CD4-positive, alpha-beta T cell treated with Interleukin-4 for 1 hour (primary cell): ENCODE results near the gene ALX4.

Source experiments
- DNase-seq, 2 donors: peaks; one replicate each; pipeline ENCODE4 v3.0.0-alpha.2; 2020 to 2022

Gene ALX4

DNA sequence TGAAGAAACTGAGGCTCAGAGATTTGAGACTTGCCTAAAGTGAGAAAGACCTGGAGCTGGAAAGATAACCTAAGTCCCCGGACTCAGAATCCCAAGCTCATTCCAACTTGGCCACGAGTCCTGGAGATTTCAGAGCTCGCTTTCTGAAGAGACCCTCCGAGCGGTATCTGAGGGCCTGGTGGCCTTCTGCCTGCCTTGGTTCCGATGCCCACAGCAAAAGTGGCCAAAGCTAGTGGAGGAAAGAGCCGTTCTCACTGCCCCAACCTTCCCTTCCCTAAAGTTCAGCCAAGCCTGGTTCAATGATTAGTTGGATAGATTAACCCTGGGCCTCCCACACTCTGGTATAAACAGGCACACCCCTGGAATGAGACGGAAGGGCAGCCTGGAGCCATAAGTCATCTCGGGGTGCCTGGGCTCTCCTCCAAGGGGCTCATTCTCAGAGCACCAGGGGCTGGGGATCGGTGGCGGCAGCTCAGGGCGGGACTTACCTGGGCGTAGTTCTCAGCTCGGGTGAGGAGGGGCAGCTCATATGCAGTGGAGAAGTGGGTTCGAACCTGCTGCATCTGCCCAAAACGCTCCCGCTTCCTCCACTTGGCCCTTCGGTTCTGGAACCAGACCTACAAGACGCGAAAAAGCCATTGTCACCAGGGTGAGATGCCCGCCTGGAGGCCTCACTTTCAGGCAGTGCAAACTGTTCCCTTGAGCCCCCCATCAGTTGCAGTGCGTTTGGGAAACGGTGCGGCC lies 42.8 kb downstream of the ALX4 start:
- DNase-seq = no peak

DNA sequence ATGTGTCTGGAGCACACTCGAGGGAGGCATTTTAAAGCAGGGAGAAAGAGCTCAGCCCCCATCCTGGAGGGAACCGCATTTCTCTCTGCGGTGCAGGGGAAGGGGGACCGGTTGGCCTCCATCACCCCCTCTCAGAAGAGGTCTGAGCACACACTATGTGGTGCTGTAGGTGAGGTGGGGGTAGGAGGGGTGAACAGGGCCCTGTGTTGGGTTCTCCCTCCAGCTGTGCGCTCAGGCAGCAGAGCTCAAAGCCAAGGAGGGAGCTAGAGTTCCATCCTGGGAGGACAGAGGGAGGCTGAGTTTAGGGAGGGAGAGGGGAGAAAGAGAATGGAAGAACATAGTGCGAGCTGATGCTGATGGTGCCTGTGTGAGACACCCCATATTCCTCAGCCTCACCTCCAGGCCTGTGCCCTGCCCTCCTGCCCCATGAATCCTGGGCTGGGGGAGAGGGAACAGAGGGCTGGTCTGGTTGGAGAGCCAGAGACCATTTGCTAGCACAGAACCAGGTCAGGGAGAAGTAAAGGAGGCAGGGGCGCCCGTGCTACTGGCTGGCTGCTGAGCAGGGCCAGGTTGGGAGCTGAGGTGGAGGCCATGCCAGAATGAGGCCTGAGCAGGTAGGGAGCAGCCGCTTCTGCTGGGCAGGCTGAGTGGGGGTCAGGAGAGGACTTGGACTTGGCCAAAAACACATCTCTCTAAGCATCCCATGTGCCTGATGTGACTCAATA lies 43.7 kb downstream of the ALX4 start:
- no peak for DNase-seq

DNA sequence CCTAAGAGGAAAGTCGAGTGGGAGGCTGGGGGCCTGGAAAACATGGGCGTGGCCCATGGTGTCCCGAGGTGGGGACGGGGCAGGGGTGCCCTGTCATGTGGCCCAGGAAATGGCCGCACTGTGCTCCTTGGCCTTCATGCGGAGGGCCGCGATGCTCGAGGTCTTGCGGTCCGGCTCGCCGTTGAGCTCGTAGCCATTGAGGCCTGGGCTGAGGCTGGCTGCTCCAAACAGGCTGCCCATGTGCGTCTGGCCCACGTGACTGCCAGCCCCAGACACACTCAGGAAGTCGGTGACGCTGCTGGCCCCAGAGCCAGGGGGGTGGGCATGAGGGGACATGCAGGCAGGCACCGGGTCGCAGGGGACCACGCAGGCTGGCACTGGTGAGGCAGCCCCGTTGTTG lies 45.2 kb downstream of the ALX4 start:
- DNase-seq = no peak

DNA sequence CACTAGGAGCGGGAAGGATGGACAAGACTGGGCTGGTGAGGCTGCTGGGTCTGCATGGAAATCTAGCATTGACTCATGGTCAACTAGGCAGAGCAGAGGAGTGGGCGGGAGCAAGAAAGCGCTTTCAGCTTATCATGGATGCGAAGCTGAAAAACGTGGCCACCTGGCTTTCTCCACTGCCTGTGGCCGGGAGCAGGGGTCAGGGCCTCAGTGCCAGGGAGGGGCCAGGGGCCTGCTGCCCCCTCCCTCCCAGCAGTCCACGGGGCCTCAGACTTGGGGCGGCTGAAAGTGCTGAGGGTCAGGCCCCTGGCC lies 45.5 kb downstream of the ALX4 start:
- DNase-seq = no peak

DNA sequence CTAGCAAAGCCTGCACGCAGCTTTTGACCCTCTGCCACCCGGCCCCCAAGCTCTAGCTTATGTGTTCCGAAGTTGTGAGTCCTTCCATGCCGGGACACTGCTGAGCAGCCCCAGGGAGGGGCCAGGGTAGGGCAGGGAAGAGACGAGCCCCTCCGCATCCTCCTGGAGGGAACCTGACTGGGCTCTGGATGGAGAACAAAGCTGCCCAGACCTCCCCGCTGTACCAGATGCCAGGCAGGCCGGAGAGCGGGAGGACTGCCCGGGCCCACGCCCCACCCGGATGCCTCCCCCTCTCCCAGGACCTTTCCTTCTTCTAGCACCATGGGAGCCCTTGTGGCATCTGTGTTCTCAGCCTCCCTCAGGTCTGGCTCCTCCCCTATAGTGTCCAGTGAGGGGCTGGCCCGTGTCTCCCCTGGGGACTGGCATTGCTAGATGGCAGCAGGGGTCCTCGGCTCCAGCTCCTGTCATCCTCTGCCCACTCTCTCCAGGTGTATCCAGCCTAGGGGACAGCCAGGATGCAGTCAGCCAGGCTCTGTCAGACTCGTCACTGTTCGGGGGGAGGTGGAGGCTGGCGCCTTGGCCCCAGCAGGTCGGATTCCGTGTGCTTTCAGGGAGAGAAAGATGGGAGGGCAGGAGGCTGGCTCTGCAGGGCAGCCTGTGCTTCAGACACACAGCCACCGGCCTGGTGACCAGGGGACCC lies 46.1 kb downstream of the ALX4 start:
- no peak for DNase-seq

DNA sequence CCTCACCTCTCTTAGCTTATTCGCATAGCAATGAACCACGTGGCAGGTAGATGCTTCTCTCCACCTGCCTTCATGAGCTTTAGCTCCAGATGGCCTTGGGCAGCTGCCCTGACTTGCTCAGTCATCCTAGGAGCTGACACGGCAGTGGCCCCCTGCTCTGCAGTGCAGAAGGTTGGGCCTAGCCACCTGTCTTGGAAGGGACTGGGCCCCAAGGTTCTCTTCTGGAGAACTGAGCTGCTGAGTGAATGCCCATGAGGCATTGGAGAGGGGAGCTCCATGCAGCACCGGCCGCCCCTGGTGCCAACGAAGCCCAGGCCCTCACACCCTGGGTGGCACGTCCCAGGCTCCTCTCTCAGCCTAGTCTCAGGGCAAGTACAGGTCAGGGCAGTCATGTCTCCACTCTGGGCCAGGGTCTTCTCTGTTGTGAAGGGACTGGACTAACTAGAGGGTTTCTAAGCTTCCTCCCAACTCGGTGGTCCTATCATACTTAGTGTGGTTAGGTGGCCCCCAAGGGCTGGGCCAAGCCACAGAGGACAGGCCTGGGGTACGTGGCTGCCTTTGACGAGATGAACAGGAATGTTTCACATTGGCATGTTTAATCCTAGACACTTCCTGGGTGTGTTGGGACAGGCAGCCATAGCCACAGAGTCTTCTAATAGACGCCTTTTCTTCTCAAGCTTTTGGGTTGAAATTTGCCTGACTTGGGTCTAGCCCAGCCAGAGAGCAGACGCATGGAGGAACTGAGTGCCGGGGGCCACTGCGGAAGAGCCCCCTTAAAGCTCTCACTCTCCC lies 47.9 kb downstream of the ALX4 start:
- DNase-seq = no peak

DNA sequence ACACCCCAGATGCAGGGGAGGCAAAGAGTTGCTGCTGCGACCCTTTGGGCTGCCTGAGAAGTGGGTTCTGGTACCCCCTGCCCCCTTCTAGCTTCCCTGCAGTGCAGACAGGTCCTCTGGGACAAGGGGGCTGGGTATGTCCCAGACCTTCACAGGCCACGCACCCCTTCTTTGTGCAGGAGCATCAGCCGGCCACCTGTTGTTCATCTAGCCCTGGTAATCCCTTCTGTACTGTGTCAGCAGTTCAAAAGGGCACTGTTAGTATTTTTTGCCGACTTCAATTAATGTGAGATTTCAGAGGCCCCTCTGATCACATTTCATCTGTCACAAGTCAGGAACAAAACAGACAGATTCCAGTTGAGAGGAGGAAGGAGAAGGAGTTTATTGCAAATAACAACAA lies 49.9 kb downstream of the ALX4 start:
- DNase-seq = no peak

DNA sequence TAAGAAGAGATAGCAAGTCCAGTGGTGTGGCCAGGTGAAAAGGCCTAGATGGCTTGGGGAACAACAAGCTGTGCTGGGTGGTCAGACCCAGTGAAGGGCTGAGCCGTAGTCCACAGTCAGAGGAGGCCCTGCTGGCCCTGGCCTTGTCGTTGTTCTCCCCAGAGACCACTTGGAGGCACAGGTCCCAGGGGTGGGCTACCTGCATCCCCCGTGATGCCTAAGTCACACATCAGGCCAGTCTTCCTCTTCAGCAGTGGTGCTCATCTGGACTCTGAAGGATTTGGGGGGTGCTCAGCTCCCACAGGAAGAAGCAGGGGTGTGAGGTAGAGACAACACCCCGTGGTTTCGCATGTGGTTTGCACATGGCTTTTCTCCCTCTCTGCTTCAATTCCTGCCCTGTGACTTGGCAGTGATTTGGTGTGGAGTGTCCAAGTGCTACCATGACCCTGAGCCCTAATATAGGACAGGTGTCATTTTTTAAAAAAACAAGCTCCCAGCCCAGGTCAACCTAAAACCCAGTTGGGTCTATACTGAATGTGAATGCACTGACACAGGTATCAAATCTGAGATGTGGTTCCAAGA lies 51.0 kb downstream of the ALX4 start:
- no peak for DNase-seq

DNA sequence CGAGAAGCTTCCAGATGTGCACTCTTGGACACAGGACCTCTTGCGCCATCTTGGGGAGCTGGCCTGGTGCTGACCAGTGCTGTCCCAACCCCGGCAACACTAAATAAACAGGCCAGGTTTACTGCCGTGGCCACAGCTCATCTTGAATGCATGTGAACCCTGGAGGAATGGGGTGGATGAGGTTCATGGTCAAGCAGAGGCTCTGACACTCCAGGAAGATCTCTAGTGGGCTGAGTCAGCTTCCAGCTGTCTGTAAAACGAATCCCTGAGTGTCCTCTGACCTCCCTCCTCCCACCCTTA lies 51.8 kb downstream of the ALX4 start:
- no peak for DNase-seq

DNA sequence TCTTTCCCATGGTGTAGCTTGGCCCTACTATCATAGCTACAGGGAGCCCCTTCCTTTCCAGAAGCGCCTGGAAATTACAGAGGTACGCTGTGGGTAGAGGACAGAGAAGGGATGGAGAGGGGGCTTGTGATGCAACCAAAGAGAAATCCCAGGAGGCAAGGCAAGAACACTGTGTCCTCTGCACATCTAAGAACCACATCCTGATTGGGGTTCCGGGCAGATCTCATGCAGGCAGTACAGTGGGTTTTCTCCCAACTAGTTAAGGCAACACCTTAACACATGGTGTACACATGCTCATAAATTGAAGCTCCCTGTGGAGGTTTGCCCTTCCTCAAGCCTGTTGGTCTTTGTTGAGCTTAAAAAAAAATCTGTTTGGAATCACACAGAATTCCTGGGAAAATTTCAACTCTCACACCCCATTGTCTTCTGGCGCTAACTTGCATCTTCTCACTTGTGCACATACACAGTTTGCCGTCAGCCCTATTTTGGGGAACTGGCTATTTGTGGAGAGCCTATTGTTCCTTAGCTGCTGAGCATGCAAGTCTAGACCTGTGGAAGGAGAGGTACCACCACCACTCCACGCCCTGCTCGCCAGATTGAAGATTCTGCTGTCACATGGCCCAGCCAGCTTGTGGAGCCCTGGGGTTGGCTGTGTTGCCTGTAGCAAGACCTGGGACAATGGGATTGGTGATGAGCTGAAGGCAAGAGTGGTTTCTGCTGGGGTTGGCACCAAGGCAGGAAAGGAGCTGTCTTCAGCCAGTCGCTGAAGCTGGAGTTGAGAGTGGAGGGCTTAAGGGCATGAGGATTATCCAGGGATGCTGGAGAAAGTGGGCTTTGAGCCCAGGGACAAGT lies 52.4 kb downstream of the ALX4 start:
- no peak for DNase-seq

DNA sequence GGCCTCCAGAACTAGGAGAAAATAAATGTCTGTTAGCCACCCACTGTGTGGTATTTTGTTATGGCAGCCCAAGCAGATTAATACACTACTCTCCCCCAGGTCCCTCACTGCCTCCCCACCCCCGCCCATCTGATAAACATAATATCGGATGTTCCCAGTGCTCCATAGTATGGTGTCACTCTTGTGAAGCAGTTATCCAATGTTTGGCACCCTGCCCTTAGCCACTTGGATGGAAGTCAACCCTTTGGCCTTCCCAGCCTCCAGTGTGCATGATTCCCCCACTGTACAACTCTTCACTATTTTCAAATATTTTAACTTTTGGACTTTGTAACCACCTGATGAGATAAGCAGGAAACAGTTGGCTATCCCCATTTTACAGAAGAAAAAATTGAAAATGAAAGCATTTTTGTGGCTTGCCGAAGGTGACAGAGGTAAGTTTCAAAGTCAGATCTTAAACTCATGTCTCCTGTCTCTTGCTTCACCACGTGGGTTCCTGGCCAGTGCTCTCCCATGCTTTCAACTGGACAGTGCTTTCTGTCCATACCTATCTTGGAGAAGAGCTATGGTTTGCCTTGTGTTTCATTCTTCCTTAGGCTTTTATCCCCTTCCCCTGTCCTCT lies 53.2 kb downstream of the ALX4 start:
- DNase-seq = no peak

DNA sequence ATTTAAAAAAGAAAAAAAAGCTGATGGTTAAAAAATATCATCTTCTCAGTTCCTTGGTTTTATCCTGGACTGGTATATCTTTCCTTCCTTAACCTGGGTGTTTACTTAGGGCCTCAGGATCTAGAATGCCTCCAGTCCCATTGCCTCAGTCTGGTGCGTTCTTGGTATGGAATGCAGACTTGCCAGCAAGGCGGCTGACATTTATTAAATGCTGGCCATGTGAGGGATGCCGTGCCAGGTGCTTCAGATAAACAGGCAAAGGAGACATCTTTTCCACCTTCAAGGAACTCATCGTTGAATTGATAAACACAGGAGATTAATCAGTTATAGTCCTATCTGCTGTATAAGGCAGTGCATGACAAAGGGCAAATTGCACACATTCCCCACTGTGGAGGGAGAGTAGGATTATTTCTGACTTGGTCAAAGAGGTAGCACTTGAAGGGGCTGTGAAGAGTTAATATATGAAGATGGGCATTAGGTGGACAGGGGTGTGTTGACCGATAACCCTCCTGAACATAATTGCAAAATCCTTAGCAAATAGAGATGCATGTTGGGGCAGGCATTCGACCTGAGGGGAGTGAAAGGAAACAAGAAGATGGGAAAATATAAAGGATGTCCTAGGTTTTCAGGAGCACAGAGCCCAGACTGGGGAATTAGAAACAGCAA lies 54.4 kb downstream of the ALX4 start:
- no peak for DNase-seq

DNA sequence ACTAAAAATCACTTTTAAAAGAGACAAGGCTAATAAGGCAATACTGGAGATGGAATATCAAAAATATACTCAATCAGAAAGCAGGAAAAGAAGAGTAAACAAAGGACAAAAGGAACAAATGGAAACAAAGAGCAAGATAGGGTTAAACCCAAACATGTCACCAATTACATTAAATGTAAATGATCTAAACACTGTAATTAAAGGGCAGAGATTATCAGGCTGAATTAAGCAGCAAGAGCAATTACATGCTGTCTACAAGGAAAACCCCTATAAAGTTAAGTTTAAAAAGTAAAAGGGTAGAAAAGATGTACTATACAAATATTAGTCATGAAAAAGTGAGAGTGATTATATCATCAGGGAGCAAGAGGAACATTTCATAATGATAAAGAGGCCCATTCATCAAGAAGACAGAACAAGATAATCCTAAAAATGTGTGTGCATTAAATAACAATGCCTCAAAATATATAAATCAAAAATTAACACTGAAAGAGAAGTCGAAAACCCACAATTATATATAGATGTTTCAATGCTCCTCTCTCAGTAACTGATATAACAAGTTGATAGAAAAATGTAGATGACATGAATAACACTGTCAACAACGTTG lies 56.8 kb downstream of the ALX4 start:
- no peak for DNase-seq

DNA sequence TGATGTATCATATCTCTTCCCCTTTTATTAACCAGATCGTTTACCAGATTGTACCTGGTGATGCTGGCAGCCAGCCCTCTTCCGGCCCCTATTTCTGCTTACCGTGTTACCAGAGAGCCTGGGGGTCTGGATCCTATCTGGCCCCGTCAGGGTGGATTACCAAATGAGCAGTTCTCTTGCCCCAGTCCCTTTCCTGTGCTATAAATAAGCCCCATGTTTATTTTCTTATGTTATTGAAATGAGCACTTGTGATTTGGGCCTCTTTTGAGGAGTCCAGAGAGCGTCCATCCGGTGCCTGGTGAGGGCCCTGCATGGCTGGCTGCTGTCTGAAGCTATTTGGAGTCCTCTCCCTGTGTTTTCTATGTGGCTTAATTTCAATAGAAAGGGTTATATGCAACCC lies 59.5 kb downstream of the ALX4 start:
- no peak for DNase-seq

DNA sequence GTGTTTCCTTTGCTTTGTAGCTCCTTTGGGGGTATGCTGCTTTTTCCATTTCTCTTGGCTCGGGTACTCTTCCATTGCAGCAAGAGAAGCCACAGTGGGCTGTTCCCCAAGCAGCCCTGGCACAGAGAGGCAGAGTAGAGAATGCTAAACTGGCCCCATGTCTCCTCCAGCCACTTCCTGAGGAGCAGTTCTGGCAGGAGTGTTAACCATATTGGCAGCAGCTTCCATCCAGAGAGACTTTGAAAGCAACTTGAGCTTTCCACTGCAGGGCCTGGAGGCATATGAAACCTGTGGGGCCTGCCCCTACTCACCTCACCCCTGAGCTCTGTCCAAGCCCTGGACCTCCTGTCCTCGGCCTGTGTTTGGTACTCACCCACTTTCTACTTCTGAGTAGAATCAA lies 61.8 kb downstream of the ALX4 start:
- DNase-seq = no peak

DNA sequence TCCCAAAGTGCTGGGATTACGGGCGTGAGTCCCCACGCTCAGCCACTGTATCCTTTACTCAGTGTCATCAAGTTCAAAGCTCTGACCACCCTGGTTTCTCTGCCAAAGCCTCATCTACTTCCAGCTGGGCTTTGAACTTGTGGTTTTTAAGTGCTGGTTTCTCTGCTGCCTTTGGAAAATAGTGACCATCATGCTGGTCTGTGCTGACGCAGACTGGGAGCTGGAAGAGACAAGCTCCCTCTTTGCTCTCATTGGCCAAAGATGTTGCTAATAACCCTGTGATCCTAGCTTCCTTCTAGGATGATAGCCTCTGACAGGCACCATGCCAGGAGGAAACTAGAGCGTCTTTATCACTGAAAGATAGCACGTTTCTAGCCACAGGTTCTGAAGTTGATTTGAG lies 62.4 kb downstream of the ALX4 start:
- DNase-seq = no peak

DNA sequence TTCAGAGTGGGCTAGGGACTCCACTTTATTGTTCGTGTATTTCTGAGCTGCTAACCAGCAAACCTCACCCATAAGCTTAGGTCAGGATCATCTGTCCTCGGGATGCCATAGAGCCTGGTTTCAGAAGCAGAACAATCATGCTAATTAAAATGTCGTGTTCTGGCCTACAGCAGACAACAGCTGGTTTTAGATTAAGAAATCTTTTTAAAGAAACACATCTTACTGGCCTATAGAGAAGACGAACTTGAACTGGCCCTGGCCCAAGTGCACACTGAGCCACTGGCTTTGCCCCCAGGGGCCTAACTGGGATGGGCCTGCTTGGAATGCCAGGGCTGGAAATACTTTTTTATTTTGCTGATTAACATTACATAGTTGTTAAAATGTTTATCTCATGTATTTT lies 63.2 kb downstream of the ALX4 start:
- DNase-seq = no peak

DNA sequence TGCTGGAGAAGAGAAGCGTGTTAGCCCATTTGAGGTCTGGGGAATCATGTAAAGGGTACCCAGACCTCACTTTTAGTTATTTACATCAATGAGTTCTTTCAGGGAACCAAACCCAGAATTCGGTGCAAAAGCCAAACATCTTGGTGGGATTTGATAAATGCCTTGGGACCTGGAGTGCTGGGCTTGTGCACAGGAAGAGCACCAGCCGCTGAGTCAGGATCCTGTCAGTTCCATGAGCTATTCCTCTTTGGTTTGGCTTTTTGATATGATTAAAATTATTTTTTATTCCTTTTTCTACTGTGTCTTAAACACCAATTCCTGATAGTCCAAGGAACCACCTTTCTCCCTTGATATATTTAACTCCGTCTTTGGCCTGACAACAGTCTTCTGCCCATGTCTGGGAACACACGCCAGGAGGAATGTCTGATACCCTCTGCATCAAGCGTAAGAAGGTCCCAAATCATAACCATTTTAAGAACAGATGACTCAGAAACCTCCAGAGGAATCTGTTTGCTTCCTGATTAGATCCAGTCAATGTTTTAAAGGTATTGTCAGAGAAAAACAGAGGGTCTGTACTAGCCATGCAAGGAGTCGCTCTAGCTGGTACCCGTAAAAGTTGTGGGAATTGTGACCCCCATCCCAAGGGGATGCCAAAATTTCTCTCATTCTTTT lies 65.2 kb downstream of the ALX4 start:
- no peak for DNase-seq

DNA sequence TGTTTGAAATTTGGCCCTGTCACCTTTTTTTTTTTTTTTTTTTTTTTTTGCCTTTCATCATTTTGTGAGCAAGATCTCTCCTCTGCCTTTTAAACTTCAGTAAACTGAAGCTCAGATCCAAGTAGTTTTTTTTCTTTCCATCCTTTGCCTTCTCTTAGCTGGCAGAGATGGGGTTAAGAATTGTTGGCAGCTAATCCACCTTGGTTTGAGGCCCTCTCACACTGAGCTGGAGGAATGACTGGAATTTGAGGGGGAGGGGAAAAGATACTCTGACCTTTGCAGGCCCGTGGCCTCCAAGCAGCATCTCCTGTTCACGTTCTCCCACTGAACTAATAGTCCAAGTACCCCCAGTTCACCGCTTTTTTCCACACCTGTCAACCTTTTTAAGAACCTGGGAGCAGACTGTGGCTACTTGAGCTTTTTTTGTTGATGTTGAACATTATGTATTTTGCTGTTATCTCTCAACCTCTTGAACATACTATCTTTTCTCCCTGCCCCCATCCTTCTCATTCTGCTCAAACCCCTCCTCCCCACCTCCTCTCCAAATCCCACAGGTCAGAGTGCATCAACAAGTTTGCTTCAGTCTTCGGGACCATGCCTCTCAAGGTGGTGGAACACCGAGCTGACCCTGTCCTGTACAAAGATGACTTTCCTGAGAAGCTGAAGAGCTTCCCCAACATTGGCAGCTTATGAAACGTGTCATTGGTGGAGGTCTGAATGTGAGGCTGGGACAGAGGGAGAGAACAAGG lies 66.2 kb downstream of the ALX4 start:
- no peak for DNase-seq

DNA sequence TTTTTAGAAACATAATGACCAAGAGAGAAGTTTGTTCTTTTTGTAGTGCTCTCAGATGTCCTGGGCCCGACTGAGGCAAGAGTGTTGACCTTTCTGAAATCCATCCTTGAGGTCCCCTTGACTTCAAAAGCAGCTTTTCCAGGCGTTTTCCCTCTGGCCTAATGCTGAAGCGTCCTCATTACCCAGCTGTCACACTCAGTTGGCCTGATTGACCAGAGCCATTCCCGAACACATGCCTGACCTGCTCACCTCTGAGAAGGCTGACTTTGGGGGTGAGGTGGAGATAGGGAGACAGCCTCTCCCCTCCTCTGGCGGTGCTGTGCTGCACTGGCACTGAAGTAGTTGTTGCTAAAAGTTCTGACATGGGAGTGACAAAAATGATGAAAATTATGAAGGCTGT lies 66.9 kb downstream of the ALX4 start:
- DNase-seq = no peak
